GM12891 (cell line): ENCODE data around the gene SHC3.

Experiments used
- DNase-seq: peaks from one replicate; pipeline ENCODE4 v3.0.0; 2011; ENCODE audit warnings: low spot score; ENCODE audit not compliant: insufficient read length
- FAIRE-seq: peaks from 2 replicates; lab custom pipeline; 2011; peaks lifted over from hg19 to GRCh38; lab: Jason Lieb, UNC
- PAX5 ChIP-seq: IDR thresholded peaks from 2 replicates; pipeline ENCODE4 v1.6.1; 2011; ENCODE audit warnings: low read length, moderate library complexity, mild to moderate bottlenecking; ENCODE audit not compliant: insufficient read depth, severe bottlenecking
- POLR2A ChIP-seq: IDR thresholded peaks from 2 replicates; pipeline ENCODE4 v1.6.1; 2011; ENCODE audit warnings: low read depth, low read length, control low read depth
- POLR2AphosphoS5 ChIP-seq: IDR thresholded peaks from 2 replicates; pipeline ENCODE4 v1.6.1; 2011; ENCODE audit warnings: low read depth, low read length, control low read depth
- POU2F2 ChIP-seq: IDR thresholded peaks from 2 replicates; pipeline ENCODE4 v1.6.1; 2011; ENCODE audit warnings: low read depth, mild to moderate bottlenecking, control low read depth, low read length, moderate library complexity
- SPI1 ChIP-seq: IDR thresholded peaks from 2 replicates; pipeline ENCODE4 v1.6.1; 2011; ENCODE audit warnings: low read depth, low read length, control low read depth
- TAF1 ChIP-seq: IDR thresholded peaks from 2 replicates; pipeline ENCODE4 v1.6.1; 2011; ENCODE audit warnings: low read depth, low read length, control low read depth

SHC3 gene

GRCh38 chr9:89115426-89115825 lies 63.2 kb downstream of the SHC3 start:
- TF ChIP-seq TAF1, result no peak
- no peak for TF ChIP-seq PAX5
- no peak for TF ChIP-seq POU2F2
- TF ChIP-seq POLR2A, result no peak
- TF ChIP-seq POLR2AphosphoS5, result no peak
- TF ChIP-seq SPI1, result no peak
- FAIRE-seq, result no peak
- DNase-seq, result no peak

GRCh38 chr9:89114741-89115140 lies 63.9 kb downstream of the SHC3 start:
- TF ChIP-seq SPI1, result no peak
- TF ChIP-seq POLR2A, result no peak
- DNase-seq (no peak), FAIRE-seq (no peak)

GRCh38 chr9:89113851-89114250 lies 64.8 kb downstream of the SHC3 start:
- TF ChIP-seq PAX5 (no peak), SPI1 (no peak)
- FAIRE-seq, result no peak
- DNase-seq, result no peak

- DNase-seq, result no peak
- TF ChIP-seq POLR2A (no peak), POU2F2 (no peak), SPI1 (no peak), POLR2AphosphoS5 (no peak), TAF1 (no peak), PAX5 (no peak)
- no peak for FAIRE-seq
Measured at GRCh38 chr9:89112243-89112642, 66.4 kb downstream of the SHC3 start.

GRCh38 chr9:89109666-89110065 lies 69.0 kb downstream of the SHC3 start:
- FAIRE-seq (no peak), DNase-seq (no peak)
- TF ChIP-seq POU2F2 (no peak), PAX5 (no peak)

- no peak for TF ChIP-seq POU2F2
- TF ChIP-seq POLR2A, result no peak
- TF ChIP-seq POLR2AphosphoS5, result no peak
- TF ChIP-seq SPI1, result no peak
- TF ChIP-seq TAF1, result no peak
- TF ChIP-seq PAX5, result no peak
- FAIRE-seq (no peak), DNase-seq (no peak)
Measured at GRCh38 chr9:89107406-89107805, 71.2 kb downstream of the SHC3 start.

- FAIRE-seq, result no peak
- DNase-seq, result no peak
- TF ChIP-seq SPI1 (no peak), POLR2AphosphoS5 (no peak), TAF1 (no peak), POLR2A (no peak), PAX5 (no peak), POU2F2 (no peak)
Measured at GRCh38 chr9:89106224-89106851, 72.3 kb downstream of the SHC3 start.

- DNase-seq (no peak), FAIRE-seq (no peak)
- no peak for TF ChIP-seq PAX5
- TF ChIP-seq POLR2A, result no peak
- TF ChIP-seq SPI1, result no peak
- TF ChIP-seq TAF1, result no peak
- TF ChIP-seq POLR2AphosphoS5, result no peak
- no peak for TF ChIP-seq POU2F2
Measured at GRCh38 chr9:89104821-89105220, 73.8 kb downstream of the SHC3 start.

GRCh38 chr9:89097219-89097618 lies 81.4 kb downstream of the SHC3 start:
- DNase-seq, result no peak
- no peak for TF ChIP-seq PAX5
- TF ChIP-seq POLR2AphosphoS5, result no peak
- no peak for TF ChIP-seq TAF1
- TF ChIP-seq POU2F2, result no peak
- no peak for FAIRE-seq

GRCh38 chr9:89096807-89097206 lies 81.8 kb downstream of the SHC3 start:
- FAIRE-seq, result no peak
- TF ChIP-seq POLR2AphosphoS5 (no peak), SPI1 (no peak), POLR2A (no peak), TAF1 (no peak), PAX5 (no peak), POU2F2 (no peak)

More at GRCh38 chr9:89096807-89097206, 81.8 kb downstream of the SHC3 start:
- no peak for DNase-seq
